Tibial artery (tissue), 4 donors: ENCODE measurements around the gene CDKN2AIPNL.

Experiments used
- DNase-seq, 2 donors: peaks; one replicate each; pipeline ENCODE4 v3.0.0-alpha.2; 2019
- H3K27ac ChIP-seq, 2 donors: fragments of 200-600 bp; sonication (generic) in 1 of 2; 1 replicate in 1 of 2; 2 replicates in 1 of 2; pipeline ENCODE4 v1.5.1; 2018 to 2019; ENCODE audit warnings: mild to moderate bottlenecking in 1 of 2
- H3K27me3 ChIP-seq, 2 donors: fragments of 200-600 bp; sonication (generic) in 1 of 2; one replicate each; pipeline versions ENCODE4 v1.5.1 to v1.6.0; 2016 to 2019
- H3K36me3 ChIP-seq, 3 donors: fragments of 200-600 bp; sonication (generic) in 2 of 3; one replicate each; pipeline ENCODE4 v1.5.1; 2016 to 2019; ENCODE audit warnings: mild to moderate bottlenecking in 2 of 3
- H3K4me1 ChIP-seq, 4 donors: fragments of 200-600 bp; sonication (generic) in 2 of 4; 1 replicate in 3 of 4; 2 replicates in 1 of 4; pipeline ENCODE4 v1.5.1; 2016 to 2019
- H3K4me3 ChIP-seq, 2 donors: fragments of 200-600 bp; sonication (generic) in 1 of 2; 1 replicate in 1 of 2; 2 replicates in 1 of 2; pipeline ENCODE4 v1.5.1; 2018 to 2019; ENCODE audit warnings: mild to moderate bottlenecking in 2 of 2
- H3K9me3 ChIP-seq, 3 donors: fragments of 200-600 bp; sonication (generic) in 1 of 3; one replicate each; pipeline ENCODE4 v1.5.1; 2016 to 2019
- CTCF ChIP-seq, 2 experiments: fragments of 200-600 bp in 1 of 2; fragments of 450-650 bp in 1 of 2; IDR thresholded peaks; one replicate each; pipeline ENCODE4 v1.5.1; 2017 to 2019; ENCODE audit warnings: antibody characterized with exemption in 2 of 2, mild to moderate bottlenecking in 1 of 2, moderate library complexity in 1 of 2
- intact Hi-C: fragments of 100-400 bp; cut with DNase I; formaldehyde crosslinking; loops from one replicate; pipeline ENCODE4 v1.15.0; 2023; ENCODE audit warnings: low total_unique reads

CDKN2AIPNL gene

GRCh38 chr5:134451225-134451935, 39.7 kb upstream of the CDKN2AIPNL start:
- intact Hi-C loops, result no loop called here
- H3K4me1 ChIP-seq, result peaks cover 0 to 7% (median 0%) of the 10 kb centered on the region in 4 donors
- DNase-seq, result no peak
- no peaks in the 10 kb centered on the region for H3K27me3 ChIP-seq
- H3K9me3 ChIP-seq, result no peaks in the 10 kb centered on the region
- H3K4me3 ChIP-seq, result no peak overlapping the region
- TF ChIP-seq CTCF (IDR thresholded peaks at IDR 0.05), result no peak
- H3K27ac ChIP-seq, result no peak overlapping the region
- no peaks in the 10 kb centered on the region for H3K36me3 ChIP-seq

- intact Hi-C loops, result no loop called here
- Histone ChIP-seq H3K4me1 (peaks cover 0 to 7% (median 0%) of the 10 kb centered on the region in 4 donors), H3K9me3 (no peaks in the 10 kb centered on the region), H3K27me3 (no peaks in the 10 kb centered on the region), H3K4me3 (no peak overlapping the region), H3K27ac (no peak overlapping the region), H3K36me3 (no peaks in the 10 kb centered on the region)
- DNase-seq, result no peak
- no peak for TF ChIP-seq CTCF (IDR thresholded peaks at IDR 0.05)
These were observed 38.7 kb upstream of the CDKN2AIPNL start for GRCh38 chr5:134450374-134450773.

GRCh38 chr5:134449167-134449566, 37.5 kb upstream of the CDKN2AIPNL start:
- peaks cover 0 to 7% (median 0%) of the 10 kb centered on the region in 4 donors for H3K4me1 ChIP-seq
- no peaks in the 10 kb centered on the region for H3K27me3 ChIP-seq
- intact Hi-C loops, result no loop called here
- H3K4me3 ChIP-seq, result no peak overlapping the region
- no peak for TF ChIP-seq CTCF (IDR thresholded peaks at IDR 0.05)
- H3K9me3 ChIP-seq, result no peaks in the 10 kb centered on the region
- no peaks in the 10 kb centered on the region for H3K36me3 ChIP-seq
- DNase-seq, result peak in 1 of 2 donors; percentile 10
- no peak overlapping the region for H3K27ac ChIP-seq

GRCh38 chr5:134447815-134448520, 36.3 kb upstream of the CDKN2AIPNL start:
- no peak for DNase-seq
- intact Hi-C loops, result no loop called here
- Histone ChIP-seq H3K4me3 (no peak overlapping the region), H3K9me3 (no peaks in the 10 kb centered on the region), H3K4me1 (peaks cover 0 to 7% (median 0%) of the 10 kb centered on the region in 4 donors), H3K27ac (no peak overlapping the region), H3K36me3 (no peaks in the 10 kb centered on the region), H3K27me3 (no peaks in the 10 kb centered on the region)
- TF ChIP-seq CTCF (IDR thresholded peaks at IDR 0.05), result no peak

GRCh38 chr5:134446938-134447337, 35.3 kb upstream of the CDKN2AIPNL start:
- no peak for DNase-seq
- Histone ChIP-seq H3K27ac (no peak overlapping the region), H3K36me3 (no peaks in the 10 kb centered on the region), H3K4me1 (peaks cover 0 to 5% (median 0%) of the 10 kb centered on the region in 4 donors), H3K27me3 (no peaks in the 10 kb centered on the region), H3K9me3 (no peaks in the 10 kb centered on the region), H3K4me3 (no peak overlapping the region)
- TF ChIP-seq CTCF (IDR thresholded peaks at IDR 0.05), result no peak
- intact Hi-C loops, result no loop called here
